GM12801 (cell line): ENCODE results near the gene AK5.

ENCODE experiments used
- TF ChIP-seq, protein P1 (sequence below): IDR thresholded peaks from one replicate; pipeline ENCODE4 v1.5.1; 2011; ENCODE audit warnings: control low read depth; ENCODE audit not compliant: insufficient read length; ENCODE audit errors: extremely low read depth

AK5 gene

DNA sequence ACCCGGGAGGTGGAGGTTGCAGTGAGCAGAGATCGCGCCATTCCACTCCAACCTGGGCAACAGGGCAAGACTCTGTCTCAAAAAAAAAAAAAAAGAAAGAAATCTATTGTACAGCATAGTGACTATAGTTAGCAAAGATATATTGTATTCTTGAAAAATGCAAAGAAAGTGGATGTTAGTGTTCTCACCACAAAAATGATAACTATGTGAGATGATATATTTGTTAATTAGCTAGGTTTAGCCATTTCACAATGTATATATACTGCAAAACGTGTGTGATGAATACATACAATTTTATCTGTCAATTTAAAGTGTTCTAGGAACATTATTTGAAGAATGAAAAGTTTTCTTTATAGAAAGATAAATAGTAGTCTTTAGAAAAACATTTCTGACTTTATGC lies 179.9 kb downstream of the AK5 start:
- TF ChIP-seq, protein P1, sequence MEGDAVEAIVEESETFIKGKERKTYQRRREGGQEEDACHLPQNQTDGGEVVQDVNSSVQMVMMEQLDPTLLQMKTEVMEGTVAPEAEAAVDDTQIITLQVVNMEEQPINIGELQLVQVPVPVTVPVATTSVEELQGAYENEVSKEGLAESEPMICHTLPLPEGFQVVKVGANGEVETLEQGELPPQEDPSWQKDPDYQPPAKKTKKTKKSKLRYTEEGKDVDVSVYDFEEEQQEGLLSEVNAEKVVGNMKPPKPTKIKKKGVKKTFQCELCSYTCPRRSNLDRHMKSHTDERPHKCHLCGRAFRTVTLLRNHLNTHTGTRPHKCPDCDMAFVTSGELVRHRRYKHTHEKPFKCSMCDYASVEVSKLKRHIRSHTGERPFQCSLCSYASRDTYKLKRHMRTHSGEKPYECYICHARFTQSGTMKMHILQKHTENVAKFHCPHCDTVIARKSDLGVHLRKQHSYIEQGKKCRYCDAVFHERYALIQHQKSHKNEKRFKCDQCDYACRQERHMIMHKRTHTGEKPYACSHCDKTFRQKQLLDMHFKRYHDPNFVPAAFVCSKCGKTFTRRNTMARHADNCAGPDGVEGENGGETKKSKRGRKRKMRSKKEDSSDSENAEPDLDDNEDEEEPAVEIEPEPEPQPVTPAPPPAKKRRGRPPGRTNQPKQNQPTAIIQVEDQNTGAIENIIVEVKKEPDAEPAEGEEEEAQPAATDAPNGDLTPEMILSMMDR, result no peak

GRCh38 chr1:77463216-77463615 lies 181.4 kb downstream of the AK5 start:
- TF ChIP-seq, protein P1, result no peak

DNA sequence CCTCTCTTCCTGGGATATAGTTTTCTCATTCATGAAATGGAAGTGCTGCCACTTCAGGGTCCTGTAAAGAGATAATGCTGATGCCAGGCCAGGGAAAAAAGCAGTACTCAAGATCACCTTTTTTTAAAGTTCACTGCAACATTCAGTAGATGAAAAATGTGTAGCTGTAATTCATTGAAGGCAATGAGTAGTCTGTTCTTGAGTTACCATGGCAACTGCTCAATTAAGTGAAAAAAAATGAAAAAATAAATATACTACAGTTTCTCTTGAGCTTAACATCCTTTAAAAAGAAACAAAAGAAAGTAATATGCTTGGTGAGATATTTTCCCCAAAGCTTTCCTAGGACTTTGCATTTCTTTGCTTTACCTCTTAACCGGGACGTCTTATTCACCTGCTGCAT lies 183.3 kb downstream of the AK5 start:
- TF ChIP-seq, protein P1, result no peak

DNA sequence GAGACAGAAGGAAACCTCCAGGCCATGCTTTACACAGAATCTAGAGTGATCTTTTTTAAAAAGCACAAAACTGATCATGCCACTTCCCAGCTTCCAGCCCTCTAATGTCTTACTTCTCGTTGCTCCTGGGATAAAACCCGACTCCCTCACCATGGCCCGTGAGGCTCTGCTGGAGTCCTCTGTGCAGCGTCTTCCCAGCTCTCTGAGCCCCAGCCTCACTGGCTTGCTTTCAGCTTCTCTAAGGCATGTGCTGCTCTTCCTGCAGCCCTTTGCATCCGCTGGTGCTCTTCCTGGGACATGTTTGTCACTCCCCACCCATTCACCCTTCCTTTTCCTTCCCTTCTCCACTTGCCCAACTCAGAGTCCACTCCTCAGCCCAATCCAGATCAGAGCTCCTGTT lies 184.1 kb downstream of the AK5 start:
- TF ChIP-seq, protein P1, result no peak

DNA sequence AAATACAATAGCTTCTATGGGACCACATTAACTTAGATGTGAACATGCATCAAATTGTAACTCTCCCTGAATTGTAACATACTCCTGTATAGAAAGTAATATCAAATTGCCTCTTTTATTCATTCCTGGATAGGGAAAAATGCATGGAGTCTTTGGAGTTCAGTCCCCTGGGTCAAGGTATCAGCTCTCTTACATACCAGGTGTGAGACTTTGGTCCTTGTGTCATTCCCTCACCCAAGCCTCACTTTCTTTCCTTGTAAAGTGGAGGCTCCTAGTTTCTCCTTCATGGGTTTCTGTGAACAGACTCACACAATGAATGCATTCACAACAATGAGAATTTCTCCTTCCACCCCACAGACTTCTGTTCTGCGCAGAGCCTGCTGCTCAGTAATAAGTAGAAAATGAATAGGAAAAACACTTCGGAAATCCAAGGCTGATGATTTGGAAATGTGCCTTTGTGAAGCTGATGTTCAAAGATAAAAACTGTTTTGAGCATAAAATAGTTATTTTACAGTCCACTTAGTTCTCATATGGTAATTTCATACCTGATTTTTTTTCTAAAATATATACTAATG lies 185.3 kb downstream of the AK5 start:
- TF ChIP-seq, protein P1, result no peak

DNA sequence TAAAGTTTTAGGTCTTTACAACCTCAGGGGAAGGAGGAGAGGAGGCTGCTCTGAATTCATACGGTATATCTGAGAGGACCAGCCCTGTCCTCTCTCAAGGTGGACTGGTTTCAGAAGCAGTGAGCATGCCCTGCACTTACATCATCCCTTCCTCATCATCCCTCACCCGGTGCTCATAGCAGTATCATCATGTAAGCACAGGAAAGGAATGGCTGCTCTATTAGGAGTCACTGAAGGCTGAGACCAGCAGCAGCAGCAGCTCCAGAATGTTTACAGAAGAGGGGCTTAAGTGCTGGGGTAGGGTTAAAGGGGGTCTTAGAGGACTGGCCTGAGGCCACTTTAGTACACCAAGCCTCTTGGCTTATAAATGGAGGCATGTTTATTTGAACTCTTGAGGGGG lies 185.9 kb downstream of the AK5 start:
- TF ChIP-seq, protein P1, result no peak

- TF ChIP-seq, protein P1, result no peak
Observed at GRCh38 chr1:77468257-77468948, 186.6 kb downstream of the AK5 start.
